K562 (cell line): ENCODE measurements around the gene RAB26. TPM values are rescaled to one million over a fixed set of nuclear protein-coding genes. Genes with fewer than 3 reads are reported as not detected.
"Not testable (repeated sequence)": the region's sequence is repeated elsewhere in the genome, so short reads cannot be mapped to it uniquely, and the experiment has no call there.

ENCODE experiments used
- ATAC-seq: fragments of 200-7000 bp; cut with Tn5 transposase; 3 replicates; pipeline ENCODE4 v1.9.1; 2020; ENCODE audit warnings: moderate library complexity
- BruUV-seq: library from RNA; stranded (reverse); fragments of 400-500 nt; replicated peaks from 2 replicates; lab custom pipeline; 2021; lab: Mats Ljungman, UMichigan
- CTCF ChIA-PET: fragments of 300-600 bp; formaldehyde crosslinking; extraction: SDS; loops from one replicate; lab custom pipeline; 2021; ENCODE audit warnings: low intra/inter-chr PET ratio; lab: Yijun Ruan, JAX
- POLR2A ChIA-PET: fragments of 300-600, 350-650 bp; sonication (Branson Sonifier 250); formaldehyde crosslinking; extraction: SDS; loops from one replicate; lab custom pipeline; 2021; ENCODE audit warnings: antibody characterized with exemption, inconsistent platforms; lab: Yijun Ruan, JAX
- DNase-seq, 4 experiments: peaks; one replicate each; pipeline versions ENCODE4 v3.0.0 to v3.0.0-alpha.2; 2011 to 2018; ENCODE audit warnings: low spot score in 3 of 4, mixed read lengths in 3 of 4; ENCODE audit errors: extremely low read depth in 1 of 4
- FAIRE-seq: peaks from 2 replicates; lab custom pipeline; 2011; peaks lifted over from hg19 to GRCh38; lab: Jason Lieb, UNC
- H2AFZ ChIP-seq: 2 replicates; pipeline ENCODE4 v1.6.0; 2011; ENCODE audit warnings: low read depth, low read length, control low read depth, inconsistent platforms
- H3K27ac ChIP-seq: fragments of 200-600 bp; 3 replicates; pipeline ENCODE4 v1.8.0; 2011; ENCODE audit warnings: low read depth, mild to moderate bottlenecking, control low read depth, inconsistent platforms, low read length, moderate library complexity, mixed read lengths; ENCODE audit errors: extremely low read depth
- H3K27me3 ChIP-seq, 2 experiments: fragments of 300-600 bp in 1 of 2; 2 replicates in 1 of 2; 3 replicates in 1 of 2; pipeline versions ENCODE4 v1.6.0 to v1.8.0; 2011; ENCODE audit warnings: inconsistent platforms in 2 of 2, low read length in 2 of 2, mild to moderate bottlenecking in 1 of 2, mixed read lengths in 1 of 2, moderate library complexity in 1 of 2; ENCODE audit not compliant: control insufficient read depth in 2 of 2, insufficient read depth in 2 of 2
- H3K36me3 ChIP-seq: fragments of 300-600 bp; 3 replicates; pipeline ENCODE4 v1.8.0; 2011; ENCODE audit warnings: mild to moderate bottlenecking, low read length, inconsistent platforms; ENCODE audit not compliant: control insufficient read depth, insufficient read depth
- H3K4me1 ChIP-seq, 2 experiments: fragments of 200-600 bp in 1 of 2; replicated peaks in 1 of 2; 2 replicates in 1 of 2; 3 replicates in 1 of 2; pipeline versions ENCODE4 v1.5.1 to v1.8.0; 2011; ENCODE audit warnings: inconsistent platforms in 2 of 2, low read length in 2 of 2, mild to moderate bottlenecking in 1 of 2, mixed read lengths in 1 of 2, moderate library complexity in 1 of 2; ENCODE audit not compliant: control insufficient read depth in 2 of 2, insufficient read depth in 2 of 2
- H3K4me2 ChIP-seq: 2 replicates; pipeline ENCODE4 v1.6.1; 2011; ENCODE audit warnings: low read length, control low read depth, inconsistent platforms, mixed read lengths; ENCODE audit not compliant: insufficient read depth
- H3K4me3 ChIP-seq: fragments of 200-600 bp; sonication (generic), shearing (Covaris generic); 2 replicates; pipeline ENCODE4 v1.5.1; 2016; ENCODE audit warnings: control low read depth, inconsistent platforms
- H3K79me2 ChIP-seq: fragments of 200-600 bp; 3 replicates; pipeline ENCODE4 v1.8.0; 2011; ENCODE audit warnings: low read length, inconsistent platforms; ENCODE audit not compliant: control insufficient read depth, insufficient read depth
- H3K9ac ChIP-seq, 2 experiments: 2 replicates each; pipeline versions ENCODE4 v1.6.0 to v1.6.1; 2011; ENCODE audit warnings: low read depth in 2 of 2, low read length in 2 of 2, control low read depth in 1 of 2, inconsistent platforms in 1 of 2, mild to moderate bottlenecking in 1 of 2, mixed read lengths in 1 of 2; ENCODE audit not compliant: insufficient read depth in 1 of 2
- H3K9me1 ChIP-seq: one replicate; pipeline ENCODE4 v1.6.0; 2011; ENCODE audit warnings: inconsistent platforms, mild to moderate bottlenecking, low read length, moderate library complexity; ENCODE audit not compliant: control insufficient read depth, insufficient read depth
- H3K9me3 ChIP-seq: replicated peaks from 2 replicates; pipeline ENCODE4 v1.5.1; 2011; ENCODE audit warnings: low read depth, low read length, inconsistent platforms; ENCODE audit not compliant: control insufficient read depth, insufficient read depth
- H4K20me1 ChIP-seq: replicated peaks from 2 replicates; pipeline ENCODE4 v1.6.1; 2011; ENCODE audit warnings: low read length, inconsistent platforms, mixed read lengths; ENCODE audit not compliant: control insufficient read depth, insufficient read depth
- CHD4 ChIP-seq: fragments of 200-600 bp; sonication (generic); IDR thresholded peaks from 3 replicates; pipeline ENCODE4 v1.6.1; 2012; ENCODE audit warnings: low read depth, mild to moderate bottlenecking, mixed read lengths, low read length, inconsistent platforms; ENCODE audit not compliant: insufficient read depth, insufficient replicate concordance, poor library complexity, severe bottlenecking
- FOS ChIP-seq: IDR thresholded peaks from 3 replicates; pipeline ENCODE4 v1.6.1; 2011; ENCODE audit not compliant: insufficient read length; ENCODE audit errors: extremely low read depth
- NCOA4 ChIP-seq: fragments of 450-650 bp; IDR thresholded peaks from 2 replicates; pipeline ENCODE4 v1.6.1; 2018; ENCODE audit warnings: mild to moderate bottlenecking; ENCODE audit not compliant: partially characterized antibody
- PHTF2 ChIP-seq: fragments of 250-450 bp; sonication (Bioruptor Pico); IDR thresholded peaks from 2 replicates; pipeline ENCODE4 v1.5.0; 2021; ENCODE audit warnings: mild to moderate bottlenecking
- POU5F1 ChIP-seq: fragments of 150-350 bp; IDR thresholded peaks from 2 replicates; pipeline ENCODE4 v1.6.1; 2014; ENCODE audit warnings: borderline replicate concordance, low read length, low read depth, mild to moderate bottlenecking; ENCODE audit not compliant: partially characterized antibody
- STAG1 ChIP-seq: sonication (generic); formaldehyde crosslinking; IDR thresholded peaks from 2 replicates; pipeline ENCODE4 v1.5.0; 2020; ENCODE audit warnings: missing genetic modification reagents, borderline replicate concordance
- TEAD1 ChIP-seq, 2 experiments: fragments of 450-650 bp in 1 of 2; sonication (generic) in 1 of 2; formaldehyde crosslinking; IDR thresholded peaks; 2 replicates each; pipeline versions ENCODE4 v1.4.0 to v1.8.0; 2020 to 2022; ENCODE audit warnings: mild to moderate bottlenecking in 2 of 2, missing genetic modification reagents in 1 of 2
- ZNF311 ChIP-seq: fragments of 250-450 bp; sonication (Bioruptor Pico); IDR thresholded peaks from 2 replicates; pipeline ENCODE4 v1.4.0; 2020; ENCODE audit warnings: mild to moderate bottlenecking, moderate library complexity
- ZNF41 ChIP-seq: fragments of 250-450 bp; sonication (Bioruptor Pico); conservative IDR thresholded peaks from 2 replicates; pipeline ENCODE4 v1.4.0; 2020; ENCODE audit warnings: mild to moderate bottlenecking
- WGBS: fragments of 100-300 bp; shearing (Covaris generic); methylation state at CpG from one replicate; pipeline ENCODE4 v1.1.6; 2016; ENCODE audit warnings: low coverage, mixed read lengths; ENCODE audit not compliant: insufficient coverage; ENCODE audit errors: missing lambda C conversion rate; 5-methylcytosine and 5-hydroxymethylcytosine counted together
- in situ Hi-C: fragments of 300-500 bp; cut with MboI; formaldehyde crosslinking; loops from 4 replicates; pipeline ENCODE4 v1.15.0; 2018; ENCODE audit warnings: inconsistent platforms, mixed read lengths
- intact Hi-C: fragments of 100-400 bp; cut with micrococcal nuclease; formaldehyde crosslinking; loops from 2 replicates; pipeline ENCODE4 v1.14.2; 2022
- polyA plus RNA-seq, 8 experiments: library from polyadenylated mRNA; depleted of rRNA in 4 of 8; stranded (reverse) in 5 of 8; unstranded in 3 of 8; fragments of >200 nt; fragmentation: Nextera tagmentation in 2 of 8; fragmentation: Illumina TruSeq in 1 of 8; extraction: Ambion mirVana in 2 of 8; extraction: Trizol in 1 of 8; gene quantifications; 2 replicates each; pipeline versions ENCODE4 v1.2.1 to v1.2.3, GENCODE V29; 2011 to 2014; ENCODE audit warnings: inconsistent platforms in 1 of 8, missing spikeins in 1 of 8
- total RNA-seq, 7 experiments: library from RNA; depleted of rRNA in 6 of 7; stranded (reverse); fragments of >200 nt in 6 of 7; fragmentation: Illumina TruSeq in 2 of 7; extraction: Trizol in 2 of 7; gene quantifications; 2 replicates each; pipeline versions ENCODE4 v1.2.1 to v1.2.3, GENCODE V29; 2011 to 2021; ENCODE audit warnings: low replicate concordance in 1 of 7
- TF ChIP-seq, protein P1 (sequence below): fragments of 250-450 bp; sonication (Bioruptor Pico); IDR thresholded peaks from 2 replicates; pipeline ENCODE4 v1.5.1; 2021; ENCODE audit warnings: mild to moderate bottlenecking

Gene RAB26
- total and polyA plus RNA-seq, 9 of the 15 experiments (the other 6 are each of a cell fraction or from before 2014, with no cell fraction given) = 0.25 to 6.1 (median 2.1) TPM

DNA sequence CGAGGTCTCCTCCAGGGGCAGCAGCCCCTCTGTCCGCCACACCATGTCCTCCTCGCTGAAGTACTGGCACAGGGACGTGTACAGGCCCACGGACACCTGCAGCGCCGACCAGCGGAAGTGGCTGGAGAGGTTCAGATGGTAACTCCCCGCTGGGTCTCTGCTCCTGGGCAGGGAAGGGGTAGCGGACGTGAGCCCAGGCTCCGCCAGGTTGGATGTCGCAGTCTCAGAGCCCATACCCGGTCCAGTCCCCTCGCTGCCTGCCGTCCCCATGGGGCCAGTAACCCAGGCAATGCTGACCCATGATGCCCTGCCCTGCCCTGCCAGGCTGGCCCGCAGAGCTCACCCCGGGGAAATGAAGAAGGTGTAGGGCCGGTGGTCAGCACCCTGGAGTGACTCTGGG lies 46.0 kb upstream of the RAB26 start:
- ATAC-seq (no peak), DNase-seq (no peak), FAIRE-seq (no peak)
- no peak overlapping the region for H2AFZ ChIP-seq
- in situ Hi-C loops (no loop called here), intact Hi-C loops (no loop called here)
- H3K4me2 ChIP-seq = no peak overlapping the region
- POLR2A ChIA-PET = no interaction called here
- CTCF ChIA-PET = no interaction called here
- H3K9me1 ChIP-seq = no peaks in the 10 kb centered on the region
- H4K20me1 ChIP-seq = no peaks in the 10 kb centered on the region
- no peak overlapping the region for H3K9ac ChIP-seq
- no peaks in the 10 kb centered on the region for H3K79me2 ChIP-seq
- no peaks in the 10 kb centered on the region for H3K27me3 ChIP-seq
- H3K9me3 ChIP-seq = no peaks in the 10 kb centered on the region
- H3K36me3 ChIP-seq = peaks cover 16% of the 10 kb centered on the region; the same call in 1 of the 3 replicates
- H3K4me3 ChIP-seq = no peak overlapping the region
- no TSS peak for BruUV-seq
- WGBS = 99% methylated on average over 15 of the region's 19 CpGs
- H3K4me1 ChIP-seq = no peaks in the 10 kb centered on the region
- TF ChIP-seq ZNF41 (CRISPR knock-in tag) (no peak), STAG1 (CRISPR knock-in tag) (no peak), TEAD1 (CRISPR knock-in tag; IDR thresholded peaks at IDR 0.05) (no peak), FOS (no peak), PHTF2 (CRISPR knock-in tag) (no peak), ZNF311 (no peak), POU5F1 (no peak), NCOA4 (no peak), CHD4 (no peak)
- TF ChIP-seq, protein P1, sequence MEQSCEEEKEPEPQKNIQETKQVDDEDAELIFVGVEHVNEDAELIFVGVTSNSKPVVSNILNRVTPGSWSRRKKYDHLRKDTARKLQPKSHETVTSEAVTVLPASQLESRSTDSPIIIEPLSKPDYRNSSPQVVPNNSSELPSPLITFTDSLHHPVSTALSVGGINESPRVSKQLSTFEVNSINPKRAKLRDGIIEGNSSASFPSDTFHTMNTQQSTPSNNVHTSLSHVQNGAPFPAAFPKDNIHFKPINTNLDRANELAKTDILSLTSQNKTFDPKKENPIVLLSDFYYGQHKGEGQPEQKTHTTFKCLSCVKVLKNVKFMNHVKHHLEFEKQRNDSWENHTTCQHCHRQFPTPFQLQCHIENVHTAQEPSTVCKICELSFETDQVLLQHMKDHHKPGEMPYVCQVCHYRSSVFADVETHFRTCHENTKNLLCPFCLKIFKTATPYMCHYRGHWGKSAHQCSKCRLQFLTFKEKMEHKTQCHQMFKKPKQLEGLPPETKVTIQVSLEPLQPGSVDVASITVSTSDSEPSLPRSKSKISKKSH (CRISPR knock-in tag) = no peak
- no peak overlapping the region for H3K27ac ChIP-seq

DNA sequence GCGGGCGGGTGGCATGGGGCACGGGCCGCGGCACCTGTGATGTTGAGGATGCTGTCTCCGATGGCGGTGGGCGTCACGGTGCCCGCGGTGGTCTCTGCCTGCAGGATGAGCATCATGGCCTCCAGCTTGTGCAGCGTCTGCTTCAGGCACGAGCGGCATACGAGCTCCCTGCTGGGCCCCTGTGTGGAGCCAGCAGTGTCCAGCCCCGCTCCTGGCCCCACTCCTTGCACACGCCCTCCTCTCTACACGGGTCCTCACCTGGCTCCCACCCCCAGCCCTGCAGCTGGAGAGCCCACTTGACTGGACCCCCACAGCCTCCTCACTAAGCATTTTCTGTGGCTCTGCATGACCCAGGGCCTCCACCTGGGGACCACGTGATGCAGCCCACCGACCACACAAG lies 44.0 kb upstream of the RAB26 start:
- POLR2A ChIA-PET, BruUV-seq, intact Hi-C loops, H3K27ac ChIP-seq, DNase-seq, ATAC-seq, H3K4me1 ChIP-seq, CTCF ChIA-PET, in situ Hi-C loops, H3K9me1 ChIP-seq, H3K27me3 ChIP-seq, H3K9me3 ChIP-seq, H2AFZ ChIP-seq, H4K20me1 ChIP-seq, FAIRE-seq, H3K9ac ChIP-seq, H3K4me2 ChIP-seq, H3K4me3 ChIP-seq, H3K79me2 ChIP-seq: not testable (repeated sequence)
- H3K36me3 ChIP-seq = peaks cover 16% of the 10 kb centered on the region; the same call in 1 of the 3 replicates
- 82% methylated on average over 2 of the region's 20 CpGs for WGBS
